Stimulated activated naive B cell treated with anti-CD40 and anti-IgM and Interleukin-4, amounts not matched to agents 10 μg/mL and 1 μg/mL and 100 μg/mL, for 72 hours (primary cell): ENCODE data around the gene PRR35.
"Not testable (repeated sequence)": the region's sequence is repeated elsewhere in the genome, so short reads cannot be mapped to it uniquely, and the experiment has no call there.

Experiments used
- ATAC-seq, 2 donors: fragments of 150-1000 bp; cut with Tn5 transposase; replicated peaks; 2 replicates each; pipeline ENCODE4 v1.10.0; 2021; ENCODE audit warnings: moderate library complexity in 1 of 2
- DNase-seq: peaks from one replicate; pipeline ENCODE4 v3.0.0; 2021
- H3K27ac Mint-ChIP-seq: one replicate; pipeline ENCODE4 v1.8.0; 2022; ENCODE audit warnings: mild to moderate bottlenecking, mixed read lengths
- H3K27me3 Mint-ChIP-seq, 2 donors: one replicate each; pipeline ENCODE4 v1.8.0; 2022; ENCODE audit warnings: mixed read lengths in 2 of 2
- H3K36me3 Mint-ChIP-seq, 2 donors: one replicate each; pipeline ENCODE4 v1.8.0; 2022; ENCODE audit warnings: mixed read lengths in 2 of 2, mild to moderate bottlenecking in 1 of 2
- H3K4me1 Mint-ChIP-seq, 2 donors: one replicate each; pipeline ENCODE4 v1.8.0; 2022; ENCODE audit warnings: mixed read lengths in 2 of 2, mild to moderate bottlenecking in 1 of 2
- H3K4me3 Mint-ChIP-seq, 2 donors: one replicate each; pipeline ENCODE4 v1.8.0; 2022; ENCODE audit warnings: mild to moderate bottlenecking in 2 of 2, mixed read lengths in 2 of 2, moderate library complexity in 1 of 2
- H3K9me3 Mint-ChIP-seq, 2 donors: one replicate each; pipeline ENCODE4 v1.8.0; 2022; ENCODE audit warnings: mixed read lengths in 2 of 2, mild to moderate bottlenecking in 1 of 2

Gene PRR35

GRCh38 chr16:592518-593306 is 32.5 kb downstream of the PRR35 start:
- H3K9me3 Mint-ChIP-seq: no peaks in the 10 kb centered on the region
- H3K27me3 Mint-ChIP-seq: no peaks in the 10 kb centered on the region
- H3K36me3 Mint-ChIP-seq: peaks cover 14 to 23% of the 10 kb centered on the region in 2 donors
- DNase-seq (no peak), ATAC-seq (no peak)
- no peak overlapping the region for H3K27ac Mint-ChIP-seq
- peaks cover 27 to 61% of the 10 kb centered on the region in 2 donors for H3K4me1 Mint-ChIP-seq
- H3K4me3 Mint-ChIP-seq: no peak overlapping the region

DNA sequence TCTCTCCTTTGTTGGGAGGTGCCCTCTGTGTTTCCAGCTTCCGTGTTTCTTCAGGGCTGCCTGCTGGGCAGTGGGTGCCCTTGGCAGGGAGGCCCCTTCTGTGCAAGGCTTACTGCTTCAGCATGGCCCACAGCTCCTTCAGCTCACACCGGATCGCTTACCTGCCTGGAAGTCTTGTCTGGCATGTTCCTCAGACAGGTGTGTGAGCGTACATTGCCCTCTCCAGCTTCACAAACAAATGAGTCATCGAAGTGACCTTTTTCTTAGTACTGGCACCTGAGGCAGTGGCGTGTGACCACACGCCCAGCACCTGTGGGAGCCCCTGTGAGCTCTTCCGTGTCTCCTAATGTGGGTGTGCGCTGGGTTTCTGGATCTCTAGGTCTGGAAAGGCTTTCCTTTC is 33.2 kb downstream of the PRR35 start:
- H3K27ac Mint-ChIP-seq: peak overlapping the region; percentile 6
- H3K4me1 Mint-ChIP-seq: peaks cover 27 to 54% of the 10 kb centered on the region in 2 donors
- ATAC-seq (no peak), DNase-seq (no peak)
- H3K27me3 Mint-ChIP-seq: no peaks in the 10 kb centered on the region
- H3K9me3 Mint-ChIP-seq: no peaks in the 10 kb centered on the region
- no peak overlapping the region for H3K4me3 Mint-ChIP-seq
- H3K36me3 Mint-ChIP-seq: peaks cover 14 to 19% of the 10 kb centered on the region in 2 donors

DNA sequence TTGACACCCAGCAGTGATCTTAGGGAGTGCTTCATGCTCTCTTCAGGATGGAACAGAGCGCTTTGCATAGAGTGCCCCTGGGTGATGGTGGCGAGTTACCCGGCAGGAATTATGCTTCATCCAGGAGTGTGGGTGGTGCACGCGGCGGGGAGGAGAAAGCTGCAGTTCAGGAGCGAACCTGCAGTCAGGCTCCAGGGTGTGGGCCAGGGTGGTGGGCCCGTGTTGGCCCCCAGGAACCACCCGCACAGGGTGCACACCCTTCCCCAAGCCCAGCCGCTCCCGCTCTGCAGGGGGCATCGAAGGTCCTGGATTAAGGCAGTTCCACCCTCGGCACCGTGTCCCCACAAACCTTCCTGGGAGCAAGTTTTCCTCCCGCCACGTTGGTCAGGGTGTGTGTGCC is 33.6 kb downstream of the PRR35 start:
- Mint-ChIP-seq H3K27ac (peak overlapping the region; percentile 6), H3K4me3 (no peak overlapping the region), H3K4me1 (peaks cover 27 to 50% of the 10 kb centered on the region in 2 donors), H3K27me3 (no peaks in the 10 kb centered on the region), H3K9me3 (no peaks in the 10 kb centered on the region), H3K36me3 (peaks cover 12 to 21% of the 10 kb centered on the region in 2 donors)
- ATAC-seq: no peak
- DNase-seq: no peak

DNA sequence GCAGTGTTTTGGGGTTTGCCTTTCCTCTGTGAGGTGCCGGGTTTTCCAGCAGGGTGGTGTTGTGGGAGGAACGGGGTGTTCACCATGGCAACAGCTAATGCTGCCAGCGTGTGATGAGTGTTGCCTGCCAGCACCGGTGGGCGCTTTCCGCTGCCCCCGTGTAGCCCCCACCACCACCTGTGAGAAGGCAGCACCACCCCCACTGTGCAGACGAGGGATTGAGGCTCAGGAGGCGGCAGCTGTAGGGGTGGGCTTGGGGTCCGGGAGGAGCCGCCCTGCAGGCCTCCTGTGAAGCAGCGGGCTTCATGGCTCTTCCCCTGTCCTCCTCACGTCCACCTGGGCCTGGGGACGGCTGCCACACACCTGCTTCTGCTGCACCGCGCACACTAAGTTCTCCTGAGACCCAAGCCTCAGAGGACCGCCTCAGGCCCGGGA is 34.9 kb downstream of the PRR35 start:
- Mint-ChIP-seq H3K4me1 (peaks cover 27 to 50% of the 10 kb centered on the region in 2 donors), H3K27ac (peak overlapping the region; percentile 56)

GRCh38 chr16:595942-596735 is 35.9 kb downstream of the PRR35 start:
- H3K4me1 Mint-ChIP-seq: peaks cover 20 to 46% of the 10 kb centered on the region in 2 donors
- H3K4me3 Mint-ChIP-seq: no peak overlapping the region
- ATAC-seq (no peak), DNase-seq (no peak)
- H3K27ac Mint-ChIP-seq: no peak overlapping the region
- no peaks in the 10 kb centered on the region for H3K9me3 Mint-ChIP-seq
- peaks cover 14 to 26% of the 10 kb centered on the region in 2 donors for H3K36me3 Mint-ChIP-seq
- no peaks in the 10 kb centered on the region for H3K27me3 Mint-ChIP-seq

More for the DNA sequence above, 34.9 kb downstream of the PRR35 start:
- Mint-ChIP-seq H3K36me3 (peaks cover 14 to 25% of the 10 kb centered on the region in 2 donors), H3K4me3 (no peak overlapping the region), H3K27me3 (no peaks in the 10 kb centered on the region), H3K9me3 (no peaks in the 10 kb centered on the region)
- DNase-seq (no peak), ATAC-seq (no peak)

GRCh38 chr16:596736-597060 is 36.5 kb downstream of the PRR35 start:
- H3K4me1 Mint-ChIP-seq: peaks cover 18 to 42% of the 10 kb centered on the region in 2 donors
- H3K9me3 Mint-ChIP-seq: no peaks in the 10 kb centered on the region
- H3K4me3 Mint-ChIP-seq: no peak overlapping the region
- H3K36me3 Mint-ChIP-seq: peaks cover 14 to 26% of the 10 kb centered on the region in 2 donors
- ATAC-seq (no peak), DNase-seq (no peak)
- no peak overlapping the region for H3K27ac Mint-ChIP-seq
- no peaks in the 10 kb centered on the region for H3K27me3 Mint-ChIP-seq

GRCh38 chr16:597655-598054 is 37.5 kb downstream of the PRR35 start:
- not testable (repeated sequence) for H3K4me3 Mint-ChIP-seq, H3K27me3 Mint-ChIP-seq, DNase-seq, ATAC-seq, H3K27ac Mint-ChIP-seq, H3K9me3 Mint-ChIP-seq
- Mint-ChIP-seq H3K36me3 (peaks cover 14 to 26% of the 10 kb centered on the region in 2 donors), H3K4me1 (peaks cover 13 to 34% of the 10 kb centered on the region in 2 donors)

GRCh38 chr16:598823-599739 is 38.9 kb downstream of the PRR35 start:
- peaks cover 19 to 26% of the 10 kb centered on the region in 2 donors for H3K36me3 Mint-ChIP-seq
- H3K4me3 Mint-ChIP-seq: no peak overlapping the region
- no peaks in the 10 kb centered on the region for H3K27me3 Mint-ChIP-seq
- no peak overlapping the region for H3K27ac Mint-ChIP-seq
- ATAC-seq (no peak), DNase-seq (no peak)
- H3K4me1 Mint-ChIP-seq: peaks cover 7 to 30% of the 10 kb centered on the region in 2 donors
- no peaks in the 10 kb centered on the region for H3K9me3 Mint-ChIP-seq

GRCh38 chr16:600781-601180 is 40.6 kb downstream of the PRR35 start:
- no peak for ATAC-seq
- Mint-ChIP-seq H3K4me3 (no peak overlapping the region), H3K9me3 (peaks cover 0 to 3% of the 10 kb centered on the region in 2 donors), H3K27ac (no peak overlapping the region), H3K27me3 (no peaks in the 10 kb centered on the region), H3K36me3 (peaks cover 26 to 36% of the 10 kb centered on the region in 2 donors), H3K4me1 (peaks cover 5 to 28% of the 10 kb centered on the region in 2 donors)
- no peak for DNase-seq

- H3K27ac Mint-ChIP-seq: no peak overlapping the region
- peaks cover 0 to 3% of the 10 kb centered on the region in 2 donors for H3K9me3 Mint-ChIP-seq
- peaks cover 19 to 24% of the 10 kb centered on the region in 2 donors for H3K36me3 Mint-ChIP-seq
- no peak for DNase-seq
- H3K4me1 Mint-ChIP-seq: peaks cover 7 to 30% of the 10 kb centered on the region in 2 donors
- H3K4me3 Mint-ChIP-seq: no peak overlapping the region
- no peak for ATAC-seq
- H3K27me3 Mint-ChIP-seq: no peaks in the 10 kb centered on the region
These were observed 43.7 kb downstream of the PRR35 start for GRCh38 chr16:603933-604332.

GRCh38 chr16:606656-607307 is 46.6 kb downstream of the PRR35 start:
- Mint-ChIP-seq H3K4me3 (no peak overlapping the region), H3K36me3 (peaks cover 17 to 23% of the 10 kb centered on the region in 2 donors), H3K27me3 (no peaks in the 10 kb centered on the region), H3K27ac (no peak overlapping the region), H3K4me1 (peaks cover 17 to 35% of the 10 kb centered on the region in 2 donors), H3K9me3 (peaks cover 0 to 3% of the 10 kb centered on the region in 2 donors)
- DNase-seq: no peak
- ATAC-seq: no peak

DNA sequence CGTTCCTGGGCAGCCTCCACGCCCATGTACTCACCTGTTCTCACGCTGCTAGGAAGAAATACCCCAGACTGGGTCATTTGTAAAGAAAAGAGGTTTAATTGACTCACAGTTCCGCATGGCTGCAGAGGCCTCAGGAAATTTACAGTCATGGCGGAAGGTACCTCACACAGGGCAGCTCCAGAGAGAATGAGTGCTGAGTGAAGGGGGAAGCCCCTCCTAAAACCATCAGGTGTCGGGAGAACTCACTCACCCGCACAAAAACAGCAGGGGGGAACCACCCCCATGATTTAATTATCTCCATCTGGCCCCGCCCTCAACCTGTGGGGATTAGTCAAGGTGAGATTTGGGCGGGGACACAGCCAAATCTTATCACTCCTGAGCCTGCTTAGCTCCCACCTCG is 47.8 kb downstream of the PRR35 start:
- Mint-ChIP-seq H3K36me3 (peaks cover 16 to 22% of the 10 kb centered on the region in 2 donors), H3K27ac (peak overlapping the region; percentile 37), H3K4me3 (peak overlapping the region in 1 of 2 donors; percentile 32), H3K4me1 (peaks cover 17 to 31% of the 10 kb centered on the region in 2 donors), H3K9me3 (peaks cover 0 to 3% of the 10 kb centered on the region in 2 donors), H3K27me3 (no peaks in the 10 kb centered on the region)
- ATAC-seq (peak; percentile 75 to 94), DNase-seq (peak; percentile 35)

DNA sequence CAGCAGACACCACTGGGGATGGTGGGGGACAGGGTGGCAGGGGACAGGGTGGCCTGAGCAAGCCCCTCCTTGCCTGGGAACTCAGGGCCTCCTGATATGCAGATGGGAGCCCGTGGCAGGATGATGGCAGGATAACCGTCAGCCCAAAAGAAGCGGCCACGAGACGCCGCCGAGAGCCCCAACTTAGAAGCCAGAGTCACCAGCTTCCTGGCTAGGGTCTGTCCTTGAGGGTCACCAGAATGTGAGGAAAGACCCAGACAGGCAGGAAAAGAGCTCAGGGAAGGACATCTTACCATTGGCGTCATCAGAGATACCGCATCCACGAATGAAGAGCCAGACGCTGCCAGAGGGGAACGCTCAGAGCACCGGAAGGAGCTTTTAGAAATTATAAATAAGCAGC is 49.1 kb downstream of the PRR35 start:
- no peak overlapping the region for H3K4me3 Mint-ChIP-seq
- peak overlapping the region; percentile 25 for H3K27ac Mint-ChIP-seq
- DNase-seq (no peak), ATAC-seq (no peak)
- peaks cover 18 to 25% of the 10 kb centered on the region in 2 donors for H3K36me3 Mint-ChIP-seq
- H3K27me3 Mint-ChIP-seq: no peaks in the 10 kb centered on the region
- H3K4me1 Mint-ChIP-seq: peaks cover 17 to 23% of the 10 kb centered on the region in 2 donors
- H3K9me3 Mint-ChIP-seq: peaks cover 0 to 3% of the 10 kb centered on the region in 2 donors
